PC-9 (cell line): ENCODE measurements around the gene GDF10. TPM values are rescaled to one million over a fixed set of nuclear protein-coding genes. Genes with fewer than 3 reads are reported as not detected.

Experiments
- BruUV-seq: library from RNA; stranded (reverse); fragments of 400-500 nt; replicated peaks from 2 replicates; lab custom pipeline; 2021; lab: Mats Ljungman, UMichigan
- CTCF ChIA-PET: fragments of 300-600 bp; sonication (Branson Sonifier 250); formaldehyde crosslinking; loops from one replicate; lab custom pipeline; 2022; ENCODE audit warnings: antibody characterized with exemption; lab: Charles Lee
- POLR2A ChIA-PET: fragments of 300-600 bp; sonication (Branson Sonifier 250); formaldehyde crosslinking; loops from one replicate; lab custom pipeline; 2022; ENCODE audit warnings: antibody characterized with exemption; ENCODE audit not compliant: unreplicated experiment; lab: Charles Lee
- DNase-seq, 2 experiments: peaks; one replicate each; pipeline versions ENCODE4 v3.0.0 to v3.0.0-alpha.2; 2015 to 2022; ENCODE audit warnings: mixed read lengths in 1 of 2
- H2AFZ ChIP-seq: fragments of 200-600 bp; sonication (generic); 2 replicates; pipeline ENCODE4 v1.8.1; 2017; ENCODE audit warnings: antibody characterized with exemption
- H3F3A ChIP-seq: fragments of 200-600 bp; sonication (generic); 2 replicates; pipeline ENCODE4 v1.8.1; 2017; ENCODE audit warnings: antibody characterized with exemption, mild to moderate bottlenecking, low read depth; ENCODE audit not compliant: insufficient read depth
- H3K27ac ChIP-seq: fragments of 200-600 bp; sonication (generic); 2 replicates; pipeline ENCODE4 v1.6.1; 2016; ENCODE audit warnings: mixed run types
- H3K27me3 ChIP-seq: fragments of 200-600 bp; sonication (generic); 2 replicates; pipeline ENCODE4 v1.6.1; 2016; ENCODE audit warnings: low read depth, mixed run types; ENCODE audit not compliant: insufficient read depth
- H3K36me3 ChIP-seq: fragments of 200-600 bp; sonication (generic); 2 replicates; pipeline ENCODE4 v1.6.1; 2016; ENCODE audit warnings: low read depth, mixed run types
- H3K4me1 ChIP-seq: fragments of 200-600 bp; sonication (generic); replicated peaks from 2 replicates; pipeline ENCODE4 v1.6.1; 2016; ENCODE audit warnings: mixed run types; ENCODE audit not compliant: insufficient read depth
- H3K4me2 ChIP-seq: fragments of 200-600 bp; sonication (generic); 2 replicates; pipeline ENCODE4 v1.6.1; 2017; ENCODE audit warnings: mixed run types
- H3K4me3 ChIP-seq: fragments of 200-600 bp; sonication (generic); 2 replicates; pipeline ENCODE4 v1.6.1; 2016; ENCODE audit warnings: mixed run types
- H3K79me2 ChIP-seq: fragments of 200-600 bp; sonication (generic); 2 replicates; pipeline ENCODE4 v1.6.1; 2017; ENCODE audit warnings: low read depth, mixed run types
- H3K9me2 ChIP-seq: fragments of 200-600 bp; sonication (generic); 2 replicates; pipeline ENCODE4 v1.8.1; 2017; ENCODE audit warnings: mild to moderate bottlenecking; ENCODE audit not compliant: insufficient read depth
- H3K9me3 ChIP-seq: fragments of 200-600 bp; sonication (generic); 2 replicates; pipeline ENCODE4 v1.8.1; 2016; ENCODE audit warnings: low read depth; ENCODE audit not compliant: insufficient read depth
- H4K20me1 ChIP-seq: fragments of 200-600 bp; sonication (generic); 2 replicates; pipeline ENCODE4 v1.8.1; 2017; ENCODE audit not compliant: insufficient read depth
- EZH2 ChIP-seq: fragments of 200-600 bp; sonication (generic); IDR thresholded peaks from 2 replicates; pipeline ENCODE4 v1.8.0; 2017; ENCODE audit warnings: antibody characterized with exemption, low read depth
- intact Hi-C: fragments of 100-400 bp; cut with micrococcal nuclease; formaldehyde crosslinking; loops from one replicate; pipeline ENCODE4 v1.10.0; 2022; ENCODE audit not compliant: unreplicated experiment
- total RNA-seq: library from RNA; stranded (reverse); gene quantifications from 2 replicates; pipeline ENCODE4 v1.2.3, GENCODE V29; 2021
- TF ChIP-seq, protein P1 (sequence below): fragments of 200-600 bp; sonication (generic); conservative IDR thresholded peaks from 2 replicates; pipeline ENCODE4 v1.6.1; 2017; ENCODE audit warnings: mixed run types, antibody characterized with exemption, mild to moderate bottlenecking, moderate library complexity

The GDF10 gene
- total RNA-seq, 1 experiment from 2014 or later: not detected

- POLR2A ChIA-PET: interaction anchor here (0.6 kb wide), 1 partner anchor 28 kb away, joined by 3 read pairs; no protein-coding TSS in a partner anchor
- no peaks in the 10 kb centered on the region for H3K9me2 ChIP-seq
- H3K4me3 ChIP-seq: no peak overlapping the region
- H3K9me3 ChIP-seq: no peaks in the 10 kb centered on the region
- peaks cover 33% of the 10 kb centered on the region for H3K4me1 ChIP-seq
- H4K20me1 ChIP-seq: no peaks in the 10 kb centered on the region
- no peak for TF ChIP-seq EZH2
- TF ChIP-seq, protein P1, sequence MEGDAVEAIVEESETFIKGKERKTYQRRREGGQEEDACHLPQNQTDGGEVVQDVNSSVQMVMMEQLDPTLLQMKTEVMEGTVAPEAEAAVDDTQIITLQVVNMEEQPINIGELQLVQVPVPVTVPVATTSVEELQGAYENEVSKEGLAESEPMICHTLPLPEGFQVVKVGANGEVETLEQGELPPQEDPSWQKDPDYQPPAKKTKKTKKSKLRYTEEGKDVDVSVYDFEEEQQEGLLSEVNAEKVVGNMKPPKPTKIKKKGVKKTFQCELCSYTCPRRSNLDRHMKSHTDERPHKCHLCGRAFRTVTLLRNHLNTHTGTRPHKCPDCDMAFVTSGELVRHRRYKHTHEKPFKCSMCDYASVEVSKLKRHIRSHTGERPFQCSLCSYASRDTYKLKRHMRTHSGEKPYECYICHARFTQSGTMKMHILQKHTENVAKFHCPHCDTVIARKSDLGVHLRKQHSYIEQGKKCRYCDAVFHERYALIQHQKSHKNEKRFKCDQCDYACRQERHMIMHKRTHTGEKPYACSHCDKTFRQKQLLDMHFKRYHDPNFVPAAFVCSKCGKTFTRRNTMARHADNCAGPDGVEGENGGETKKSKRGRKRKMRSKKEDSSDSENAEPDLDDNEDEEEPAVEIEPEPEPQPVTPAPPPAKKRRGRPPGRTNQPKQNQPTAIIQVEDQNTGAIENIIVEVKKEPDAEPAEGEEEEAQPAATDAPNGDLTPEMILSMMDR: no peak
- no peak overlapping the region for H3K4me2 ChIP-seq
- H3K27ac ChIP-seq: no peak overlapping the region
- intact Hi-C loops: no loop called here
- peaks cover 17% of the 10 kb centered on the region for H3F3A ChIP-seq
- no TSS peak for BruUV-seq
- no peak overlapping the region for H2AFZ ChIP-seq
- no peaks in the 10 kb centered on the region for H3K27me3 ChIP-seq
- CTCF ChIA-PET: no interaction called here
- DNase-seq: no peak
- no peaks in the 10 kb centered on the region for H3K36me3 ChIP-seq
- no peaks in the 10 kb centered on the region for H3K79me2 ChIP-seq
Measured at GRCh38 chr10:47359101-47359500, 59.1 kb downstream of the GDF10 start.

GRCh38 chr10:47359626-47360418 lies 59.8 kb downstream of the GDF10 start:
- Histone ChIP-seq H3K4me3 (no peak overlapping the region), H3K9me2 (no peaks in the 10 kb centered on the region), H3K4me1 (peaks cover 40% of the 10 kb centered on the region), H3K79me2 (no peaks in the 10 kb centered on the region), H4K20me1 (no peaks in the 10 kb centered on the region), H3F3A (peaks cover 19% of the 10 kb centered on the region), H3K27me3 (no peaks in the 10 kb centered on the region), H3K4me2 (no peak overlapping the region), H3K36me3 (no peaks in the 10 kb centered on the region), H2AFZ (no peak overlapping the region), H3K9me3 (no peaks in the 10 kb centered on the region), H3K27ac (no peak overlapping the region)
- intact Hi-C loops: loop anchor here (5.0 kb wide), 1 partner anchor 62 kb away; no protein-coding TSS in a partner anchor
- TF ChIP-seq EZH2: no peak
- TF ChIP-seq, protein P1: no peak
- no TSS peak for BruUV-seq
- ChIA-PET POLR2A (no interaction called here), CTCF (no interaction called here)
- no peak for DNase-seq

DNA sequence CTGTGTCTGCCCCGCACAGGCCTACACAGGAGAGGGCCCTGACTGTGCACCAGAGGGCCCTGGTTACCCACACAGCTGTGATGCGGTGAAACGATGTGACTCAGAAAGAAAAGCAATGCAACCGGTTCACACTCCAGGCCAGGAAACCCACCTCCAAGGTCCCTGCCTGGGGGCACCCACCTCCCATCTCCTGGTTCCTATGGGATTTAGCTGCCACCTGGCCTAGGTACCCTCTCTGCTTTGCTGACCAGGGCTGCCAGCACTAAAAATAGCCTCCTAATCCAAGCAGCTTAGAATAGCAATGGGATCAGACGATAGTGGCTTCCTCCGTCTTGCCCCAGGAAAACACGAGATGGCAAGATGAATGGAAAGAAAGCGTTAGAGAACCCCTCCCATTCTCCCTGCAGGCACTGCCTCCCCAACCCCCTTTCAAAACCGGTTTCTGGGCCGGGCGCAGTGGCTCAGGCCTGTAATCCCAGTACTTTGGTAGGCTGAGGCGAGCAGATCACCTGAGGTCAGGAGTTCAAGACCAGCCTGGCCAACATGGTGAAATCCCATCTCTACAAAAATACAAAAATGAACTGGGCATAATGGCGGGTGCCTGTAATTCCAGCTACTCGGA lies 60.5 kb downstream of the GDF10 start:
- TF ChIP-seq, protein P1: no peak
- TF ChIP-seq EZH2: no peak
- intact Hi-C loops: loop anchor here (5.0 kb wide), 1 partner anchor 62 kb away; no protein-coding TSS in a partner anchor
- POLR2A ChIA-PET: no interaction called here

More for the DNA sequence above, 60.5 kb downstream of the GDF10 start:
- no peak for DNase-seq
- no peak overlapping the region for H3K4me3 ChIP-seq
- no TSS peak for BruUV-seq
- no peaks in the 10 kb centered on the region for H3K79me2 ChIP-seq
- H3K36me3 ChIP-seq: no peaks in the 10 kb centered on the region
- no peak overlapping the region for H2AFZ ChIP-seq
- peaks cover 43% of the 10 kb centered on the region for H3K4me1 ChIP-seq
- H3K27ac ChIP-seq: no peak overlapping the region
- H3K4me2 ChIP-seq: no peak overlapping the region
- peaks cover 19% of the 10 kb centered on the region for H3F3A ChIP-seq
- no peaks in the 10 kb centered on the region for H4K20me1 ChIP-seq
- H3K9me3 ChIP-seq: no peaks in the 10 kb centered on the region
- CTCF ChIA-PET: no interaction called here
- H3K27me3 ChIP-seq: no peaks in the 10 kb centered on the region
- no peaks in the 10 kb centered on the region for H3K9me2 ChIP-seq
